ENCODE measurements around the gene ICAM5.

The ICAM5 gene

GRCh38 chr19:10292206-10292788, 2.5 kb downstream of the ICAM5 start:
- peak; percentile 85 for DNase-seq

DNA sequence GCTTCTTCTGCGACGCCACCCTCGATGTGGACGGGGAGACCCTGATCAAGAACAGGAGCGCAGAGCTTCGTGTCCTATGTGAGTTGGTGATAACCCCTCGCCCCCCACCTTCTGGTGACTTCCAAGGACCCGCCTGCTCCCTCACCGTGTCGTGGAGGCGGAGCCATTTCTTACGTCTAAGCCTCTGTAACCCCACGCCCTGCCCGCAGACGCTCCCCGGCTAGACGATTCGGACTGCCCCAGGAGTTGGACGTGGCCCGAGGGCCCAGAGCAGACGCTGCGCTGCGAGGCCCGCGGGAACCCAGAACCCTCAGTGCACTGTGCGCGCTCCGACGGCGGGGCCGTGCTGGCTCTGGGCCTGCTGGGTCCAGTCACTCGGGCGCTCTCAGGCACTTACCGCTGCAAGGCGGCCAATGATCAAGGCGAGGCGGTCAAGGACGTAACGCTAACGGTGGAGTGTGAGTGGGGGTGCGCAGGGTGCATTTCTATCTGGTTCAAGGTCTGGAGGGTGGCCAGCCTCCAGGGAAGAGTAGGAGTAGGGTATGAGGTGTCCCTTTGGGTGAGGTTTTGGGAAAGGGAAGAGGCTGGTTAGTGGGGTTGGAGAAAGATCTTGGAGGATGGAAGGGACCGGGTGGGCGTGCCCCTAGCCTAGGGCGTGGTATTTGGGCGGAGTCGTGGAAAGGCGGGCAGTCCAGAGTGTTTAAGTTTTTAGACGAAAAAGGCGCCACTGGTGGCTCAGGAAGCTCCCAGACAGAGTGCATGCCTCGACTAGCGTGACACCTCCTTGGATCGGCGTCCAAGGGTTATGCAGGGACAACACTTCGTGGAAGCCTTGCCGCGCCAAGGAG, 3.3 kb downstream of the ICAM5 start:
- DNase-seq, result no peak

GRCh38 chr19:10293637-10294367, 4.0 kb downstream of the ICAM5 start:
- DNase-seq, result no peak

DNA sequence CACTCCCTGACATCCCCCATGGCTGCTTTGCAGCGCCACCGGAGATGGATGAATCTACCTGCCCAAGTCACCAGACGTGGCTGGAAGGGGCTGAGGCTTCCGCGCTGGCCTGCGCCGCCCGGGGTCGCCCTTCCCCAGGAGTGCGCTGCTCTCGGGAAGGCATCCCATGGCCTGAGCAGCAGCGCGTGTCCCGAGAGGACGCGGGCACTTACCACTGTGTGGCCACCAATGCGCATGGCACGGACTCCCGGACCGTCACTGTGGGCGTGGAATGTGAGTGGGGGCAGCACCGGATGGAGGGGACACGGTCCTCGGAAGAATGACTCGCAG, 4.6 kb downstream of the ICAM5 start:
- no peak for DNase-seq

DNA sequence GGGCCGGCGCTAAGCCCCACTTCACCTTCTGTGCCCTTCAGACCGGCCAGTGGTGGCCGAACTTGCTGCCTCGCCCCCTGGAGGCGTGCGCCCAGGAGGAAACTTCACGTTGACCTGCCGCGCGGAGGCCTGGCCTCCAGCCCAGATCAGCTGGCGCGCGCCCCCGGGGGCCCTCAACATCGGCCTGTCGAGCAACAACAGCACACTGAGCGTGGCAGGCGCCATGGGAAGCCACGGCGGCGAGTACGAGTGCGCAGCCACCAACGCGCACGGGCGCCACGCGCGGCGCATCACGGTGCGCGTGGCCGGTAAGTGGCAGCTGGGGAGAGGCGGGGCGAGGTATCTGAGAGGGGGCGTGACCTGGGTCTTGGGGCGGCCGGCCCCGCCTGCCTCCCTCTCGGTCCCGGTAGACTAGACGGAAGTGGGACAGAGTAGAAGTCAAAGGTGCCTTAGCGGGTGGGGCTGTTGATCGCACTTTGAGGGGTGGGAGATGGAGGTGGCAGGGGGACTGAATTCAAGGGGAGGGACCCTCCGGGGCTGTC, 5.6 kb downstream of the ICAM5 start:
- DNase-seq, result no peak

- no peak for DNase-seq
Observed at GRCh38 chr19:10295847-10296591, 6.3 kb downstream of the ICAM5 start.

- no peak for DNase-seq
Observed at GRCh38 chr19:10299545-10300458, 10.1 kb downstream of the ICAM5 start.

- DNase-seq, result no peak
Observed at GRCh38 chr19:10305139-10305806, 15.5 kb downstream of the ICAM5 start.

GRCh38 chr19:10306327-10306726, 16.6 kb downstream of the ICAM5 start:
- DNase-seq, result no peak

DNA sequence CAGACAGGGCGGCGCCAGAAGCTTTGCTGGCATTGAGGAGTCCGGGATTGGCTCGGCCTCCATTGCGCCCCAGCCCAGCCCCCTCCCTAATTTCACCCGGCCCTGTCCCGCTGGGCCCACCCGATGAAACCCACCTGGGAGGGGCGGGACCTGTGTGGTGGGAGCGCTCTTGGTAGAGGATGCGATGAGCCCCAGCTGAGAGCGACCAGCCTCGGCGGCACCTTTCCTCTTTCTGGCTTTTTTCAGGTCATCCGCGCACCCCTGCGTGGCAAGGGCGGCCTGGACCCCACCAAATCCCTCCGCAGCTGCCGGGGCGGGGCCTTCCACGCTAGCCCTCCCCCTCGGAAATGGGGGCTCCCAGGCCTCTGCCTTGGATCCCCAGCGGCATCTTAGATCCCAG, 19.7 kb downstream of the ICAM5 start, which contains the start of gene ZGLP1:
Gene ZGLP1 (minus strand): TSS at position 393 of the 400 bp plus-strand sequence.
- DNase-seq, result no peak

DNA sequence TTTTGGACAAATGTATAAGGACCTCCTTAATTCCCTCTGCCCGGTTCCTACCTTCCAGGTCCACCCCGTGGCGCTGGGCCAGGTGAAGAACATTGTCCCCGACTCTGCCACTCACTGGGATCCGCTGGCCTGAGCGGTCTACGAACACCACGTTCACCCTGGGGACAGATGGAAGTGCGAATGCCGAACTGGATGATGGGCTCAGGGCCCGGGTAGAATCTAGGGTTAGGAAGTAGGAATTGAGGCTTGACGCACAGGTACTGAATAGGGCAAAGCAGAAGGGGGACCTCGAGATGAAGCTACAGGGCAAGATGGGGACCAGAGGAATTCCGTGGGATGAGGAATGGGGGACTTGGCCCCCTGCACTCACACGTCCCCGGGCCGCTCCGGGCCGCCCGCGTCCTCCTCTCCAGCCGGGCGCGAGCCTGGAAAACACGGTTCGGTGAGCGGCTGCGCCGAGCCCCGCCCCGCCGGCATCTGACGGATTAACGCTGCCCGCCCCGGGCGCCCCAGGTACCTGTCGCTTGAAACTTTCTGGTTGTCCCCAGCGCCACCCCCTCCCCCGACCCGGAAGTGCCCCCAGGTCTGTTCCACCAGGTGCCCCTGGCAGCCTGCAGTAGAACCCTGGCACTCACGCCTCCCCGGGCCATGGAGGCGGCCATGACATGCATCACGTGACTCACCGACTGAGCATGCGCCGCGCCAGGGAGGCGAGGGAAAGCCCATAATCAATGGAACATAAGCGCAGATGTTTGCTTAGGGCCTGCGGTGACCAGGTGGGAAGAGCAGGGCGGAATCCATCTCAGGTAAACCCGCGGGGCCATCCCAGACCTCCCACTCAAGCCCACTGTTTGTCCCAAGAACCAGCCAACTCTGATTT, 25.8 kb downstream of the ICAM5 start, which contains the start of gene FDX2:
Gene FDX2 (minus strand): TSS at position 681 of the 880 bp plus-strand sequence. CDS start 19 bp downstream, at position 662.
- DNase-seq, result peak; percentile 98

GRCh38 chr19:10316229-10317044, 26.7 kb downstream of the ICAM5 start:
- DNase-seq, result no peak

GRCh38 chr19:10317045-10317856, 27.5 kb downstream of the ICAM5 start:
- no peak for DNase-seq

GRCh38 chr19:10317857-10318462, 28.2 kb downstream of the ICAM5 start:
- DNase-seq, result no peak

GRCh38 chr19:10318807-10319682, 29.3 kb downstream of the ICAM5 start:
- DNase-seq, result no peak

DNA sequence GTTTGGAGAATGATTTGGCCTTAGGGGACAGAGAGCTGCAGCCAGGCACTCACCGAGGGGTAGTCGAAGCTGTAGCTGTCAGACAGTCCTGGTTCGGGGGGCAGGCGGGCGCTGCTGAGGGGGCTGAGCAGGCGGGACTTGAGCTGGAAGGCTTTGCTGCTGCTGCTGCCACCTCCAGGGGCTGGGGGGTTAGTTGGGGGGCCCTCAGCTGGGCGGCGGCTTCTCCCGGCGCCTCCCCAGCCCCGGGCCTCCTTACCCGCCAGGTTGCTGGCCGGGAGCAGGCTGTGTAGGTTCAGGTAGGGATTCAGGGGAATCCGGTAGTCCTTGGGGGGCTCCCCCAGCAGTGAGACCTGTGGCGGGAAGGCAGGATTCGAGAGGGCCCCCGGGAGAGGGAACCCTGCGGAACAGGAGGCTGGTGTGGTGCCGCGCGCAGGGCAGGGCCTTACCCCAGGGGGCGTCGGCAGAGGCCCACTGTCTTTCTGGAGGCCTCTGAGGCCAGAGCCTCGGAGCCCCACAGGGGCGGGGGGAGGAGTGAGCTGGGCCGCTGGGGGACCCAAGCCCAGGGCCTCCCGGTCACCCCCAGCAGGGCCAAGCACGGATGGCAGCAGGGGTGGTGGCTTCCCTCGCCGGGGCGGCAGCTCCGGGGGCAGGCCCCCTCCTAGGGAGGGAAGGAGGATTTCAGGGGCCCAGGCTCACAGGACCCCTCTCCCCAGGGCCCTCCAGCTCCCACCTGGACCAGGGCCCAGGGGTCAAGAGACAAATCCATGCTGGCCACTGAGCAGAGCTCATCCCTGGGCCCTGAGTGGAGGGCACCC, 31.1 kb downstream of the ICAM5 start:
- DNase-seq, result no peak

All from NCI-H146 (cell line).